Fibroblast of gingiva (primary cell): ENCODE data around the gene WDR93.

ENCODE experiments used
- DNase-seq: peaks from one replicate; pipeline ENCODE4 v3.0.0-alpha.2; 2011; ENCODE audit warnings: low read depth

Gene WDR93

DNA sequence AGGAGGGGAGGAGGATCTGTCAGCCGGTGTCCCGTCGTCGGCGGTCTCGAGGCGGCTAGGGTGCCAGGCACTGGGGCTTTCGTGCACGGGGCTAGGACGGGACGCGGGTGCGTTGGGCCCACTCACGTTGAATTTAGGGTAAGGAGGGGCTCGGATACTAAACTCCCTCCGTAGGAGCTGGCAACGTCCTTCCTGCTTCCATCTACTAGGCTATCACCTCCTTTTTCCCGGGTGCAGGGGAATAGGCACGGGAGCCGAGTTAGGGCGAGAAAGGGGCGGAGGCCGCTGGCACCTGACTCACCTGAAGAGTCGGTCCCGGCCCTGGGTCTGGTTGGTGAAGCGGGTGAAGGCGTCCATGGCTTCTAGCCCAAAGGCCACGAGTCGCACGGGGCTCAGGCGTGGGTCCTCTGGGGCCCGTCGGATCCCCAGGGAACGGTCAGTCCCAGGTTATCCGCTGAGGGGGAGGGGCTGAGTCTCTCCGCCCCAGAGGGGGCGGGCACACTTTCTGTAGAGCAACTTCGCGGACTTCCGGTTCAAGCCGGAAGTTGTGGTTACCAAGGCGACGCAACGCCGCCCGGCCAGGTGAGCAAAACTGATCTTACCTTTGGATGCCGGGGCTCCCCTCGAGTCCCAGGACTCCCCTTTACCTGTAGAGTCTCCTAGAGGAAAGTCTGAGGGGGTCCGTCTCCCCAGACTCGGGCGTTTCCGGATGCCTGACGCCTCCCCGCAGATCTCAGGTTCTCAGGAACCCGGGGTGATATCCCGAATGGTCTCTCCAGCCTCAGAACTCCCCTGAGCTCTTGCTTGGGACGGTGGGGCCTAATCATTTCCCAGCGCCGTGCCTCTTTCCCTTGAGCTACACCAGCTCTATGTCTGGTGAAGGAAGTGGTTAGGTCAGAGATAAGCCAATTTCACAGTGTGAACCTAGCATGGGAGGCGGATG is at the start of gene WDR93, which contains the start of gene PEX11A:
Gene WDR93, plus strand, starts transcription at position 536 of the 943 bp plus-strand sequence. CDS start 10,936 bp downstream, outside the sequence.
Gene PEX11A, minus strand, starts transcription at position 479 of the 943 bp plus-strand sequence. Its CDS starts 122 bp downstream, at position 357.
- peak; percentile 62 for DNase-seq

DNA sequence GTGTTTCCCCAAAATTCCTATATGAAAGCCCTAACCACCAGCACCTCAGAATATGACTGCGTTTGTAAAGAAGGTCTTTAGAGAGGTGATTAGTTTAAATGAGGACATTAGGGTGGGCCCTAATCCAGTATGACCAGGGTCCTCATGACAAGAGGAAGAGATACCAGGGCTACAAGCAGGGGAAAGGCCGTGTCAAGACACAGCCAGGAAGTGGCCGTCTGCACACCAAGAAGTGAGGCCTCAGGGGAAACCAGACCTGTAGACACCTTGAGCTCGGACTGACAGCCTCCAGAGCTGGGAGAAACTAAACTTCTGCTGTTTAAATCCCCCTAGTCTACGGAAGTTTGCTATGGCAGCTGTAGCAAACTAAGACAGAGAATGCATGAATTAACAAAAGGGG is 49.6 kb upstream of the WDR93 start:
- DNase-seq: no peak

DNA sequence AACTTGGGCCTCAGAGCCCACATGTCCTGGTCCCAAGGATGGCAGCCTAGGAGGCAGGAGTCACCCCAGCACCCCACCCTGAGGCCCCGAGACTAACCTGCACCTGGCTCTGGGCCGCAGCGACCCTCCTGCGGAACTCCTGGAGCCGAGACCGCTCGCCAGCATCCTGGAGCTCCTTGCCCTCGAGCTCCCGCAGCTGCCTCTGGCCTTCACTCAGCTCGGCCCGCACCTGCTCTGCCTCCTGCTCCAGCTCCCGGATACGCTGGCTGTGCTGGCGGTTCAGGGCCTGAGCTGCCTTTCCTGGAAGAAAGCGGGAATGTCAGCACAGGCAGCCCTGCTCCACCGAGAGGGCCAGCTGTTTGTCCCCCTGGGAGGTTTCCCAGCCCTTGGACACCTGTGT is 48.5 kb upstream of the WDR93 start:
- no peak for DNase-seq

DNA sequence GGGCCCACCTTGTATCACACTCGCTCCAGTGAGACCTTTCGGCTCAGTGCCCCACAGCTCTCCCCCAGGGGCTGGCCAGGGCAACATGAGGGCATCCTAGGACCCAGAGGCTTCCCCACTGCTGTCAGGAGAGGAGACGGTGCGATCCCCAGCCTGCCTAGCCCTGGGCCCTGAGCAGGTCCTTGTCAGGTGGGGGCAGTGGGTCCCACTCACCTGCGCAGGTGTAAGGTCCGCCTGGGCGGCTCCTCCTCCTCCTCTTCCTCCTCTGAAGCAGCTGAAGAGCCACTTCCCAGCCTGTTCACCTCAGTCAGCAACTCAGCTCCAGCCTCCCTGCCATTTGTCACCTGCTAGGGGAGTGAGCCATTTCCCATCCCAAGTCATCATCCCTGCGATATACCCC is 44.9 kb upstream of the WDR93 start:
- no peak for DNase-seq

DNA sequence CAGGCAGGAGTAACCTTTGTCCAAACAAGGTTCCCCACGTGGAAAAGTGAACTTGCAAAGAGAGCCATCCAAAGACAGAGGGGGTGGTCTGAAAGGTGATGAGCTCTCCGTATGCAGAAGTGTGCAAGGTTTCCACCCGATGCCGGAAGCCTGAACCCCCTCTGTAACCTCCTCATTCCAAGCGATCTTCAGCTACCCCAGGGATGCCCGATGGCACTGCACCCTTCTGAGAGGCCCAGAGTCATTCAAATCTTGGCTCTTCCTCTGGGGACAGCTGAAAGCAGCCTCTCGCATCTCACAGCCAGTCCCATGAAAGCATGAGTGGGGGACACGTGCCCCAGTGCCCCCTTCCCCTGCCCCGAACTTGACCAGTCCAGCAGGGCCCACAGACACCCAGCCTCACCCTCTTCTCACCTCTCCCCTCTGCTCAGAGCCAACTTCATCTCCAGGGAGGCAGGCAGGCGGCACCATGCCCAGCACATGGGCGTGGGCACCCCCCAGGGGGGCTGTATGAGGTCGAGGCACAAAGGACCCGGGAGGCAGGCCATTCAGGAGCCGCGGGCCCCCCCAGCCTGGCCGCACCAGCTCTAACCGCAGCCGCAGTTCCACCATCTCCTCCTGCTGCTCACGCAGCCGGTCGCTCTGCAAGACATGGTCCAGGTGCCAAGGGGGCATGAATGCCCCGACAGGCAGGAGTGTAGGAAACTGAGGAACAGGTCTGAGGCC is 44.0 kb upstream of the WDR93 start:
- no peak for DNase-seq

DNA sequence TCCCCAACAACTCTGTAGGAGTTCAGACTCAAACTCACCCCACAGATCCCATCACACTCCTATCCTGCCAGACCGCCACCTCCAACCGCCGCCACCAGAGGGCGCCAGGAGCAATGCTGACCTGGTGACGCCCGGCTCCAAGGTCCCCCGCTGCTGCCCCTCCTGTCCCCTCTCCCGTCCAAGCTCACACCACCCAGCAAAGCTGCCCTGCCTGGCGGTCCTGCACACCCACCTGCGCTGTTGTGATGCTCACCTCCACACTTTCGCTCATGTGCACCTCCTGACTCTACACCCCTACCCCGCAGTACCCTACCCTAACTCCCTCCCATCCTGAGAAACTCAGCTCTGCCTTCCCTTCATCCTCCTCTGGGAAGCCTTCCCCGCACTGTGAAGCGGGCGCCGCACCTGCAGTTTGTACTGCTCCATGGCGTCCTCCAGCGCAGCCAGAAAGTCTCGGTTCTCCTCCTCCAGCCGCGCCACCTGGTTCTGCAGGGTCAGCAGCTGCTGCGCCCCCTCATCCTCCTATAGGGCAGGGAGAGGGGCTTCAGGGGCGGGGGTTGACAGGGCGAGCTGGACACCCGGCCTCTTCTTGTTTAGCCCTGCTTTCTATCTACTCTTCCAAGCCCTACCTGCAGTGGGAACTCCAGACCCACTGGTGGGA is 43.3 kb upstream of the WDR93 start:
- peak; percentile 42 for DNase-seq

DNA sequence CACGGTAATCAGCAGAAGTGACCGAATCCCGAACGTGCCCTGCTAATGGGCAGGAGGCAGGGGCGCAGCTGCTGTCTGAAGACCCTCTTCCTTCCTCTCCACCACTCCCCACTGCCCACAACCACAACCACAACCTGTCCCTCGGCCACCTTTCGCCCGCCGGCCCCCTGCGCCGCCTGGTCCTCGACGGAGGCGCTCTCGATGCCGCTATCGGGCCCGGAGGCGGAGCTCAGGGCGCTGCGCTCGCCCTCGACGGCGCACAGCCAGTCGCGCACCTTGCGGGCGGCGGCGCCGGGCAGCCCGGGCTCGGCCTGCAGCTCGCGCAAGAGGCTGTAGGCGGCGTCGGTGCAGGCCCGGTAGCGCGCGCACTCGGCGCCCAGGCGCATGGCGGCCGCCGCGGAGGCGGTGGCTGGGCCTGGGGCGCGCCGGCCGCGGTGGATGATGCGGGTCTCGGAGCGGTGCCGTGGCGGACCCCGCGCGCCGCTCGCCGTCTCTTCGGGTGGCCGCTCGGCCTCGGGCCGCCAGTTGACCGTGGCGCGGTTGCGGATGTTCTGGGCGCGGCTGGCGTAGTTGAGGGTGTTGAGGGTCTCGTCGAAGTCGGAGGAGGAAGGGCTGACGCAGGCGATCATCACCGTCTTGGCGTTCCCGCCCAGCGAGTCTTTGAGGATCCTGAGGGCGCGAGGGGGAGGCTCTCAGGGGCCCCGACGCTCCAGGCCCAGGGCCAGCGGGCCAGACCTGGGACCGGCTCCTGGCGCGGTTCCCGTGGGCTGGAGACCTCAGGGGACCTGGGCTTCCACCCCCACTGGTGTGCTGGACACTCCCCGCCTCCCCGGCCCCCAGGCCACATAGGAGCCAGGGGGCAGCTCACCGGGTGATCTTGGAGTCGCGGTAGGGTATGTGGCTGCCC is 42.3 kb upstream of the WDR93 start:
- DNase-seq: no peak

DNA sequence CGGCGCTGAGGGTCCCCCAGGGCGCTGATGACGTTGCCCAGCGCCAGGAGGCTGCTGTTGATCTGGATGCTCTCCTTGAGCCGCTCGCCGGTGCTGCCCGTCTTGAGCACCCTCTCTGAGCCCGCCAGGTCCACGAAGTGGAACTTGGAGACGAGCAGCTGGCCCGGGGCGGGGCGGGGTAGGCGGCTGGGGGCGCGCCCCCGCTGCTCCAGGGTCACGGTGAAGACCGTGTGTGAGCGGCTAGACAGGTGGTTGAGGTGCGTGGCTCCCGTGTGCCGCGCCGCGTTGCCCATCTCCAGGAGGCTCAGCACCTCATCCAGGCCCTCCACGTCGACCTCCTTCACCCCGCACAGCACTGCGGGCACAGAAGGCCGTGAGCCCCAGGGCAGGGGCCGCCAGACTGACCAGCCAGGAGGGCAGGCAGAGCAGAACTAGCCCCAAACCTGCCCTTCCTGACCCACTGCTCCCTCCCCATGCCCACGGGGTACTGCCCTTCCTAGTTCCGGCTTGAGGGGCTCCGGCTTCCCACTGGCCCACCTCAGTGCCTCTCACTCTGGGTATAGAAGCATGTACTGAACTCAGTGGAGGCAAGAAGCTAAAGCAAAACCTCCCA is 41.5 kb upstream of the WDR93 start:
- no peak for DNase-seq

DNA sequence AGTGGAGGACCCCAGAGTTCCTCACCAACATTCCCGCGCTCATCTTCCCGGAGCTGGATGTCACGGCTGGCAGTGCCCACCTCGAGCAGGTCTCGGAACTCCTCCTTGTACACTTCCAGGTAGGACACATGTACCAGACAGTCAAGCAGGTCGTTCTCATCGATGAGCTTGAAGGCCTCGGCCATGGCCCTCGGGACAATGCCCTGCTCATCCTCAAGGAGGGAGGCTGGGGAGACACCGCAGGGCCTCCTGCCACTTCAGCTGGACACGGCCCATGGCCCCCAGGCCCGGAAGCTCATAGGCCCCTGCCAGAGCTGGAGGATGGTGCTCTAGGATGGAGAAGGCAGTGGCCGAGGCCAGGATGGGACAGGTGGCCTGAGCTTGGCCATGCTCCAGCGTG is 40.9 kb upstream of the WDR93 start:
- no peak for DNase-seq

DNA sequence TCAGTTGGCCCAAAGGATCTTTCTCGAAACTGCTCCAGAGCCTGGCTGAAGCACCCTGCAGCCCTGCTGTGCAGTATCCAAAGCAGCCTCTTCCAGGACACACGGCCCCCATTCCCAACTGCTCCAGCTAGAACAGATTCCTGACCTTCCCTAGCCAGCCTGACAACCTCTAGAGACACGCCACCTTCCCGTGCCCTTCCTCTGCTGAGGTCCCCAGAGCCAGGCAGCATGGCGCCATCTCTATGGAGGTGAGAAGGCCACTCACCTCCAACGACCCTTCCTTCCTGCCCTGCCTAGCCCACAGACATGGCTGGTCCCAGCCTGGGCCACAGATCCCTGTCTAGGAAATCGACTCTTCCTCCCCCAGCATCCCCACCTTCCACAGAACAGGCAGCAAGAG is 38.5 kb upstream of the WDR93 start:
- no peak for DNase-seq

DNA sequence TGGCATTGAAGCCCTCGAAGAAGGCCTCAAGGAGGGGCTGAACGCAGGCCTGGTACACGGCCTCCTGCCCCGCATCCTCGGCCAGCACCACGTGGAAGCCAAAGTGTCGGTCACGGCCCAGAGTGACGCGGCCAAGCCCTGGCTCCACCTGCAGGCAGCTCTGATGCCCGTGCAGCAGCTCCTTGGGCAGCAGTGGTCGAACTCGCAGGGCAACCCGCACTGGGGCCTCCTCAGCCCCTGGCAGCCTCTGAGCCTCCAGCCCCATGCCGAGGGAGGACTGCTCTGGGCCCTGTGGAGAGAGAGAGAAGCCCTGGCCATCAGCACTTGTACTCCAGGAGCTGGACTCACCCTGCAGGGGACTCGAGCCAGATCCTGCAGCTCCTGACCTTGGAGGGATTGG is 37.9 kb upstream of the WDR93 start:
- no peak for DNase-seq

DNA sequence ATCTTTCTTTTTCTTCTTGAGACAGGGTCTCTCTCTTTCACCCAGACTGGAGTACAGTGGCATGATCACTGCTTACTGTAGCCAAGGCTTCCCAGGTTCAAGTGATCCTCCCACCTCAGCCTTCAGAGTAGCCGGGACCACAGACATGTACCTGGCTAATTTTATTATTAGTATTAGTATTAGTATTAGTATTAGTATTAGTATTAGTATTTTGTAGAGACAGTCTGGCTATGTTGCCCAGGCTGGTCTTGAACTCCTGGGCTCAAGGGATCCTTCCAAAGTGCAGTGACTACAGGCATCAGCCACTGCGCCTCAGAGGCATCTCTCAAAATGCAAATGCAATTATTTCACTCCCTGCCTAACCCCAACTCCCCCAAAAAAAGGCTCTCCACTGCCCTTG is 37.0 kb upstream of the WDR93 start:
- no peak for DNase-seq

DNA sequence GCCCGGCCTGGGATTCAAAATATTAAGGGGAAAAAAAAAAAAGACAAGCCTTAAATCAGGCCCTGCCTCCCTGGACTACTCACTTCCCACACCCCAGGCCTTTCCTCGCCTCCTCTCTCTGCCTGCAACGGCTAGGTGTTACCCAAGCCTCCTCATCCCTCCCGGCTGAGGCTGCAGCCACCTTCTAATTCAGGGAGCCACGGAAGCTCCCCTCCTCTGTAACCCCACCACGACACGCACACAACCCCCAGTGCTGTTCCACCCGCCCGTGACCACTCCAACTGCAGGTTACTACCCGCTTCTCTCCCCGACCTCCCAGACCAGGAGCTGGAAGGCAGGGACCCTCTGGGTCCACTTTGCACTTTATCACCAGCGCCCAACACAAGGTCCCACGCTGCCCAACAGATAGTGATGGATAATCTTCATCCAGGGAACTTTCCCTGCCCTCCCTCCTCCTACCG is 36.3 kb upstream of the WDR93 start:
- DNase-seq: peak; percentile 45

DNA sequence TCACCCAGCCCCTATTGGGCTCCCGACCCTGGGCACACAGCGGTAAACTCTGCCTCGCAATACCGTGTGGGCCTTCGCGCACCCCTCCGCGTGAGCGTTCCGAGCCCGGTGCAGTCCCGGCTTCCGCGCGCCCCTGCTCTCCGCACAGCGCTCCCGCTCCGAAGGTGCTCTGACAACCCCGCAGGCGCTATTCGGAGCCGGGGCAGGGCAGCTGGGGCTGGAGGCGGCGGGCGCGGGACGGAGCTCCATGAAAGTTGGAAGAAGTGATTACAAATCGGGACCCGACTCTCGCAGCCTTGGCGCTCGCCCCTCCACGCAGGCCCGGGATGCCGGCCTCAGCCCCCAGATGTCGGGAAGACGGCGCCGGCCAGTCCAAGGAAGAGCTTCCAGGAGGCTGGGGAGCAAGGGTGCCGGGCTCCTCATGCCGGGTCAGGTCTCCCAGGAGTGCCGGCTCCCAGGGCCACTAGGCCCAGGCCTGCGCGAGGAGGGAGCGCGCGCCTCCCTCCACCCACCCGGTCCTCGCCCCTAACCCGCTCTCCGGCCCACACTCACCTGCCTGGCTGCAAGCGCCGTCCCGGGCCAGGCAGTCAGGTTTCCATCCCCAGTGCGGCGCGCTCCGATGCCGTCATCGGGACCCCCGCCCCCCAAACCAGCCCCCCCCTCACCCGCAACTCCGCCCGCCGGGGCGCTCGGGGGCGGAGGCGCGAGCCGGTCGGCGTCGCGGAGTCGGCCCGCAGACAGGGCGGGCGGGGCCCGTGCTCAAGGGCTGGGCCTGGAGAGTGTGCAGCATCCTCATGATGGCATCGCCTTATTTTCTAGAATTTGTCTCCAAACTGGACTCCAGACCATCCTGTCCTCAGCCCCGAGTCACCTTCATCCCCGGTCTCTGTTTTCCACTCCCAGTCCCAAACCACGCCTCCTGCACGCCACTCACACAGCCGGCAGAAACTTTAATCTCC is 35.5 kb upstream of the WDR93 start, which contains the start of gene KIF7:
Gene KIF7, minus strand, starts transcription at position 621 of the 959 bp plus-strand sequence. CDS start 2,537 bp downstream, outside the sequence.
- peak; percentile 51 for DNase-seq

DNA sequence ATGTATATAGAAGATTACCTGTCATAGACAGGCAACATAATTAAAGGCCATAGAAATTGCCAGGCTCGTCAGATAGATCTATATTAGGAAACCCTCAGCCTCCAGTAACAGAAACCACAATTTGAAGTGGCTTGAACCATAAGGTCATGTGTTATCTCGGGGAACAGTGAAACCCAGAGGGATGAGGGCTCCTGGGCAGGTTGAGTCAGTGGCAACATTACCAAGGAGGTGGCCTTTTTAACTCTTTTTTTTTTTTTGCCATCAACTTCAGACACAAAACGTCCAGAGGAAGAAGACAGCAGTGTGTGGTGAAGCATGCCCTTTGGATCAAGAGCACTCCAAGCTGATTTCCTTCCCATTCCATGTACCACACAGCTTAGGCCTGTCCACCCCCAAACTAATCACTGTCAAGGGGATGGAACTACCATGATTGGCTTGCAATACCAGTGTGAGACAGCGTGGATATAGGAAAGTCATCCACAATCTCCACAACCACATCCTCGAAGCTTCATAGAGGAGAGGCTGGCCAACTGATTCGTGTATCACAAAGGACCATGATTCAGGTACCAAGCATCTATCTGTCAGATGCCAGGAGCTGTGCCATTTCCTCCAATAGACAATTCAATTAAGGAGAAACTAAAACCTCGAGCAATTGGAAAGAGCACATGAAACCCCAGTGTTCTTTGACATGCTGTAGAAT is 34.3 kb upstream of the WDR93 start:
- no peak for DNase-seq

DNA sequence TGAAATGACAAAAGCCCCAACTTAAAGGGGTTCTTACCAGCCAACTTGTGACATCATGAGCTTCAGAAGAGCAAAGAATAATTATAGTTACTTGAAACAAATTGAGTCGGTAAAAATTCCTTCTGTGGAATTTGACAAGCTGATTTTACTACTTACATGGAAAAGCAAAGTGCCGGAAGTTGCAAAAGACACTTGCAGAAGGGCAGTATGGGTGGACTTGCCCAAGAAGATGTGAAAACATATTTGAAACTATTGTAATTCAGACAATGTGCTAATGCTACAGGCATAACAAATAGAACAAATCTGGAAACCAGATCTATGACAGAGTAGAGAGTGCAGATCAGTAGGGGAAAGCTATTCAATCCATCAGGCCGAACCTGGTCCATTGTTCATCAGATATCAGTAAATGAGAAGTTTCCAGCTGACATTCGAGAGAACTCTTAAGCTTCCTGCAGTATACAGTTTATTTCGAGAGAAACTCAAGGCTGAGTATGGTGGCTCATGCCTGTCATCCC is 32.9 kb upstream of the WDR93 start:
- no peak for DNase-seq

DNA sequence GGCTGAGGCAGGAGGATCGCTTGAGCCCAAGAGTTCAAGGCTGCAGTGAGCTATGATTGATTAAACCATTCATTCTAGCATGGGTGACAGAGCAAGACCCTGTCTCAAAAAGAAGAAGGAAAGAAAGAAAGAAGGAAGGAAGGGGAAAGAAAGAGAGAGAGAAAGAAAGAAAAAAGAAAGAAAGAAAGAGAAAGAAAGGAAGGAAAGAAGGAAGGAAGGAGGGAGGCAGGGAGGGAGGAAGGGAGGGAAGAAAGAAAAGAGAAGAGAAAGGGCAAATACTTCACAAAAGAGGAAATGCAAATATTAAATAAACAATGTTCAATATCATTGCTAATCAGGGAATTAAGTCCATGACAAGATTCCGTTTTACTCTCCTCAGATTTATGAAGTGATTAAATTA is 31.3 kb upstream of the WDR93 start:
- DNase-seq: no peak

DNA sequence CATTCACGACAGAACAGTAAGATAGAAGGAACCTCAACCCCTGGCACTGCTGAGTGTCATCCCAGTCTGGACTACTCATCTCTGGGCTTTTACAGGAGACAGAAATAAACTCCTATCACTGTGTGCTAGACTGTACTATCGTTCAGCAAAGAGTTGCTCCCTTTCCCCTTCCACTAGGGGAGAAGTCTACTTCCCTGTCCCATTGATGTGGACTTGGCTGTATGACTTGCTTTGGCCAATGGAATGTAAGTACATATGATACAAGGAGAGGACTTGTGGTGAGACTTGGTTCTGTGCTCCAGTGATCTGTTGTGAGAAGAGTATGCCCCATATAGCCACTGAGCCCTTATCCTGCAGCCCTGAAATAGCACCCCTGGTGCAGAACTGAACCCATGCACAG is 30.1 kb upstream of the WDR93 start:
- DNase-seq: no peak
